KMS-11 (cell line): ENCODE results near the gene STAT4.
A peak's percentile ranks its signal among the peaks of the same experiment; 100 is the strongest.

Experiments used
- H2AFZ ChIP-seq: fragments of 200-600 bp; sonication (generic); 2 replicates; pipeline ENCODE4 v1.6.1; 2016; ENCODE audit warnings: antibody characterized with exemption, mixed run types, low read depth
- H3K27ac ChIP-seq: fragments of 200-600 bp; sonication (generic); 2 replicates; pipeline ENCODE4 v1.6.1; 2016; ENCODE audit warnings: mild to moderate bottlenecking, mixed run types
- H3K27me3 ChIP-seq: fragments of 200-600 bp; sonication (generic); 2 replicates; pipeline ENCODE4 v1.6.1; 2017; ENCODE audit warnings: mild to moderate bottlenecking, low read depth, mixed run types, moderate library complexity; ENCODE audit not compliant: insufficient read depth
- H3K36me3 ChIP-seq: fragments of 200-600 bp; sonication (generic); 2 replicates; pipeline ENCODE4 v1.6.1; 2017; ENCODE audit warnings: mild to moderate bottlenecking, mixed run types; ENCODE audit not compliant: insufficient read depth
- H3K4me1 ChIP-seq: fragments of 200-600 bp; sonication (generic); 2 replicates; pipeline ENCODE4 v1.6.1; 2016; ENCODE audit warnings: mild to moderate bottlenecking, low read depth, mixed run types; ENCODE audit not compliant: poor library complexity, severe bottlenecking
- H3K4me2 ChIP-seq: fragments of 200-600 bp; sonication (generic); 2 replicates; pipeline ENCODE4 v1.7.0; 2016; ENCODE audit warnings: mild to moderate bottlenecking, mixed run types
- H3K4me3 ChIP-seq: fragments of 200-600 bp; sonication (generic); IDR thresholded peaks from 2 replicates; pipeline ENCODE4 v1.6.1; 2017; ENCODE audit warnings: low read depth, low read length, mixed read lengths; ENCODE audit not compliant: insufficient read depth
- H3K79me2 ChIP-seq: fragments of 200-600 bp; sonication (generic); 2 replicates; pipeline ENCODE4 v1.6.1; 2016; ENCODE audit warnings: low read depth, mixed run types; ENCODE audit not compliant: insufficient read depth
- H3K9ac ChIP-seq: fragments of 200-600 bp; sonication (generic); 2 replicates; pipeline ENCODE4 v1.6.1; 2016; ENCODE audit warnings: mild to moderate bottlenecking, mixed run types
- H4K20me1 ChIP-seq: fragments of 200-600 bp; sonication (generic); 2 replicates; pipeline ENCODE4 v1.6.1; 2016; ENCODE audit warnings: mild to moderate bottlenecking, mixed run types; ENCODE audit not compliant: insufficient read depth
- CTCF ChIP-seq: fragments of 200-600 bp; sonication (generic); conservative IDR thresholded peaks from 2 replicates; pipeline ENCODE4 v1.6.1; 2017; ENCODE audit warnings: low read depth, mild to moderate bottlenecking, antibody characterized with exemption, low read length, moderate library complexity, mixed read lengths

The STAT4 gene

GRCh38 chr2:191018048-191018447 is 132.7 kb downstream of the STAT4 start:
- Histone ChIP-seq H4K20me1 (no peaks in the 10 kb centered on the region), H3K79me2 (peaks cover 8% of the 10 kb centered on the region), H3K4me2 (no peak overlapping the region), H3K27me3 (no peaks in the 10 kb centered on the region), H2AFZ (no peak overlapping the region), H3K27ac (no peak overlapping the region), H3K36me3 (no peaks in the 10 kb centered on the region), H3K9ac (no peak overlapping the region), H3K4me1 (peaks cover 63% of the 10 kb centered on the region), H3K4me3 (no peak overlapping the region)
- no peak for TF ChIP-seq CTCF

- peak overlapping the region; percentile 98 for H3K4me2 ChIP-seq
- no peak for TF ChIP-seq CTCF
- H3K9ac ChIP-seq: no peak overlapping the region; the same call in 1 of the 2 replicates
- H3K79me2 ChIP-seq: peaks cover 26% of the 10 kb centered on the region
- H4K20me1 ChIP-seq: no peaks in the 10 kb centered on the region
- no peaks in the 10 kb centered on the region for H3K27me3 ChIP-seq
- no peak overlapping the region for H3K4me3 ChIP-seq
- H3K4me1 ChIP-seq: peaks cover 50% of the 10 kb centered on the region
- peak overlapping the region; percentile 91 for H3K27ac ChIP-seq
- no peaks in the 10 kb centered on the region for H3K36me3 ChIP-seq
- no peak overlapping the region for H2AFZ ChIP-seq
Observed at GRCh38 chr2:191015831-191016230, 135.0 kb downstream of the STAT4 start.

- H3K36me3 ChIP-seq: no peaks in the 10 kb centered on the region; the same call in 1 of the 2 replicates
- peaks cover 49% of the 10 kb centered on the region for H3K4me1 ChIP-seq
- peak overlapping the region; percentile 91 for H3K27ac ChIP-seq
- peaks cover 30% of the 10 kb centered on the region for H3K79me2 ChIP-seq
- no peak for TF ChIP-seq CTCF
- H3K4me3 ChIP-seq: no peak overlapping the region
- H2AFZ ChIP-seq: peak overlapping the region; percentile 85
- peak overlapping the region; percentile 75 for H3K9ac ChIP-seq
- no peaks in the 10 kb centered on the region for H4K20me1 ChIP-seq
- peak overlapping the region; percentile 98 for H3K4me2 ChIP-seq
- no peaks in the 10 kb centered on the region for H3K27me3 ChIP-seq
Observed at GRCh38 chr2:191015239-191015638, 135.6 kb downstream of the STAT4 start.

- Histone ChIP-seq H3K4me3 (peak overlapping the region; percentile 21), H3K27me3 (no peaks in the 10 kb centered on the region), H3K79me2 (peaks cover 30% of the 10 kb centered on the region), H3K27ac (peak overlapping the region; percentile 91), H2AFZ (peak overlapping the region; percentile 85; the same call in 1 of the 2 replicates), H3K36me3 (no peaks in the 10 kb centered on the region; the same call in none of the 2 replicates), H3K9ac (peak overlapping the region; percentile 75), H3K4me1 (peaks cover 45% of the 10 kb centered on the region), H3K4me2 (peak overlapping the region; percentile 98), H4K20me1 (no peaks in the 10 kb centered on the region)
- TF ChIP-seq CTCF: no peak
Observed at GRCh38 chr2:191014653-191015020, 136.2 kb downstream of the STAT4 start.
